Stimulated activated CD8-positive, alpha-beta memory T cell treated with anti-CD3 and anti-CD28 coated beads, Interleukin-7, amount 100 ng/mL, for 4 hours (primary cell): ENCODE results near the gene SCNN1B.
"Not testable (repeated sequence)": the region's sequence is repeated elsewhere in the genome, so short reads cannot be mapped to it uniquely, and the experiment has no call there.

ENCODE experiments used
- DNase-seq, 2 donors: peaks; one replicate each; pipeline ENCODE4 v3.0.0-alpha.2; 2020; ENCODE audit warnings: low read depth in 2 of 2

SCNN1B gene

GRCh38 chr16:23302045-23302956, at the start of gene SCNN1B:
SCNN1B (plus strand) TSS chr16:23302302; CDS start chr16:23348600, 46,298 bp downstream.
- DNase-seq = no peak

GRCh38 chr16:23252310-23252709, 49.8 kb upstream of the SCNN1B start:
- DNase-seq = no peak

GRCh38 chr16:23253650-23254049, 48.5 kb upstream of the SCNN1B start:
- not testable (repeated sequence) for DNase-seq

- DNase-seq = no peak
Observed at GRCh38 chr16:23254338-23254737, 47.8 kb upstream of the SCNN1B start.

GRCh38 chr16:23255000-23255399, 47.1 kb upstream of the SCNN1B start:
- DNase-seq = no peak

- no peak for DNase-seq
Observed at GRCh38 chr16:23256440-23256839, 45.7 kb upstream of the SCNN1B start.

GRCh38 chr16:23257682-23258081, 44.4 kb upstream of the SCNN1B start:
- DNase-seq = no peak

- DNase-seq = no peak
Observed at GRCh38 chr16:23258919-23259237, 43.2 kb upstream of the SCNN1B start.

- no peak for DNase-seq
Observed at GRCh38 chr16:23267647-23268046, 34.5 kb upstream of the SCNN1B start.

- DNase-seq = no peak
Observed at GRCh38 chr16:23268561-23268960, 33.5 kb upstream of the SCNN1B start.

- no peak for DNase-seq
Observed at GRCh38 chr16:23269248-23269953, 32.7 kb upstream of the SCNN1B start.

GRCh38 chr16:23270654-23271053, 31.4 kb upstream of the SCNN1B start:
- no peak for DNase-seq

GRCh38 chr16:23274968-23275367, 27.1 kb upstream of the SCNN1B start:
- DNase-seq = no peak

- DNase-seq = no peak
Observed at GRCh38 chr16:23276821-23277220, 25.3 kb upstream of the SCNN1B start.

- no peak for DNase-seq
Observed at GRCh38 chr16:23278031-23278430, 24.1 kb upstream of the SCNN1B start.

- DNase-seq = no peak
Observed at GRCh38 chr16:23279721-23280153, 22.4 kb upstream of the SCNN1B start.

GRCh38 chr16:23280483-23280967, 21.6 kb upstream of the SCNN1B start:
- no peak for DNase-seq

GRCh38 chr16:23282568-23282967, 19.5 kb upstream of the SCNN1B start:
- no peak for DNase-seq

- no peak for DNase-seq
Observed at GRCh38 chr16:23283571-23283970, 18.5 kb upstream of the SCNN1B start.

- DNase-seq = no peak
Observed at GRCh38 chr16:23284584-23284983, 17.5 kb upstream of the SCNN1B start.

- no peak for DNase-seq
Observed at GRCh38 chr16:23286131-23286532, 16.0 kb upstream of the SCNN1B start.

- no peak for DNase-seq
Observed at GRCh38 chr16:23288209-23288608, 13.9 kb upstream of the SCNN1B start.
